Activated T-cell treated with anti-CD3 and anti-CD28 coated beads, Interleukin-2, amount 50 U/mL, for 24 hours (primary cell): ENCODE measurements around the gene UMPS.
"Not testable (repeated sequence)": the region's sequence is repeated elsewhere in the genome, so short reads cannot be mapped to it uniquely, and the experiment has no call there.

ENCODE experiments used
- DNase-seq: peaks from one replicate; pipeline ENCODE4 v3.0.0-alpha.2; 2020
- H3K27ac Mint-ChIP-seq: 2 replicates; pipeline ENCODE4 v1.8.0; 2020; ENCODE audit warnings: mild to moderate bottlenecking, mixed read lengths
- H3K27me3 Mint-ChIP-seq: 2 replicates; pipeline ENCODE4 v1.8.0; 2020; ENCODE audit warnings: mixed read lengths
- H3K36me3 Mint-ChIP-seq: 2 replicates; pipeline ENCODE4 v1.8.0; 2020; ENCODE audit warnings: low read depth, mixed read lengths
- H3K4me1 Mint-ChIP-seq: 2 replicates; pipeline ENCODE4 v1.8.0; 2020; ENCODE audit warnings: low read depth, mixed read lengths
- H3K4me3 Mint-ChIP-seq: 2 replicates; pipeline ENCODE4 v1.8.0; 2020; ENCODE audit warnings: mild to moderate bottlenecking, moderate library complexity, mixed read lengths
- H3K9me3 Mint-ChIP-seq: 2 replicates; pipeline ENCODE4 v1.8.0; 2020; ENCODE audit warnings: mixed read lengths

UMPS gene

GRCh38 chr3:124774841-124775402, 44.7 kb downstream of the UMPS start:
- no peak for DNase-seq
- Mint-ChIP-seq H3K4me1 (no peaks in the 10 kb centered on the region), H3K36me3 (no peaks in the 10 kb centered on the region), H3K9me3 (no peaks in the 10 kb centered on the region), H3K4me3 (no peak overlapping the region), H3K27me3 (peaks cover 34% of the 10 kb centered on the region), H3K27ac (no peak overlapping the region)

GRCh38 chr3:124775877-124776276, 45.6 kb downstream of the UMPS start:
- peaks cover 3% of the 10 kb centered on the region for H3K4me1 Mint-ChIP-seq
- H3K9me3 Mint-ChIP-seq, result no peaks in the 10 kb centered on the region
- no peaks in the 10 kb centered on the region for H3K36me3 Mint-ChIP-seq
- no peak overlapping the region for H3K4me3 Mint-ChIP-seq
- H3K27ac Mint-ChIP-seq, result no peak overlapping the region
- peaks cover 27% of the 10 kb centered on the region for H3K27me3 Mint-ChIP-seq
- no peak for DNase-seq

GRCh38 chr3:124776856-124777255, 46.6 kb downstream of the UMPS start:
- Mint-ChIP-seq H3K9me3 (no peaks in the 10 kb centered on the region), H3K36me3 (no peaks in the 10 kb centered on the region), H3K4me1 (peaks cover 6% of the 10 kb centered on the region), H3K27ac (no peak overlapping the region), H3K4me3 (no peak overlapping the region), H3K27me3 (peaks cover 20% of the 10 kb centered on the region)
- no peak for DNase-seq

- H3K27ac Mint-ChIP-seq, result no peak overlapping the region
- peaks cover 12% of the 10 kb centered on the region for H3K27me3 Mint-ChIP-seq
- H3K4me1 Mint-ChIP-seq, result peaks cover 6% of the 10 kb centered on the region
- H3K36me3 Mint-ChIP-seq, result no peaks in the 10 kb centered on the region
- H3K4me3 Mint-ChIP-seq, result no peak overlapping the region
- DNase-seq, result no peak
- no peaks in the 10 kb centered on the region for H3K9me3 Mint-ChIP-seq
These were observed 47.7 kb downstream of the UMPS start for GRCh38 chr3:124777762-124778470.

GRCh38 chr3:124779116-124779515, 48.9 kb downstream of the UMPS start:
- DNase-seq, result no peak
- Mint-ChIP-seq H3K9me3 (no peaks in the 10 kb centered on the region), H3K4me3 (no peak overlapping the region), H3K4me1 (peaks cover 6% of the 10 kb centered on the region), H3K27me3 (peaks cover 1% of the 10 kb centered on the region), H3K36me3 (no peaks in the 10 kb centered on the region), H3K27ac (no peak overlapping the region)

- no peak for DNase-seq
- Mint-ChIP-seq H3K4me1 (peaks cover 6% of the 10 kb centered on the region), H3K27ac (no peak overlapping the region), H3K4me3 (no peak overlapping the region), H3K27me3 (no peaks in the 10 kb centered on the region), H3K36me3 (no peaks in the 10 kb centered on the region), H3K9me3 (no peaks in the 10 kb centered on the region)
These were observed 49.5 kb downstream of the UMPS start for GRCh38 chr3:124779751-124780191.

- Mint-ChIP-seq H3K36me3 (no peaks in the 10 kb centered on the region), H3K27ac (no peak overlapping the region), H3K27me3 (no peaks in the 10 kb centered on the region), H3K4me1 (peaks cover 6% of the 10 kb centered on the region), H3K9me3 (no peaks in the 10 kb centered on the region), H3K4me3 (no peak overlapping the region)
- no peak for DNase-seq
These were observed 50.1 kb downstream of the UMPS start for GRCh38 chr3:124780356-124780755.

GRCh38 chr3:124780761-124781475, 50.7 kb downstream of the UMPS start:
- peaks cover 6% of the 10 kb centered on the region for H3K4me1 Mint-ChIP-seq
- H3K9me3 Mint-ChIP-seq, result no peaks in the 10 kb centered on the region
- H3K27me3 Mint-ChIP-seq, result no peaks in the 10 kb centered on the region
- peak overlapping the region; percentile 38 for H3K27ac Mint-ChIP-seq
- DNase-seq, result no peak
- no peak overlapping the region for H3K4me3 Mint-ChIP-seq
- H3K36me3 Mint-ChIP-seq, result no peaks in the 10 kb centered on the region

- Mint-ChIP-seq H3K36me3 (no peaks in the 10 kb centered on the region), H3K9me3 (no peaks in the 10 kb centered on the region), H3K4me3 (no peak overlapping the region), H3K4me1 (peaks cover 7% of the 10 kb centered on the region), H3K27ac (no peak overlapping the region), H3K27me3 (no peaks in the 10 kb centered on the region)
- no peak for DNase-seq
These were observed 51.5 kb downstream of the UMPS start for GRCh38 chr3:124781476-124782376.

GRCh38 chr3:124782377-124782712, 52.1 kb downstream of the UMPS start:
- not testable (repeated sequence) for H3K27ac Mint-ChIP-seq, H3K27me3 Mint-ChIP-seq, H3K4me3 Mint-ChIP-seq, H3K36me3 Mint-ChIP-seq, DNase-seq, H3K9me3 Mint-ChIP-seq
- peaks cover 12% of the 10 kb centered on the region for H3K4me1 Mint-ChIP-seq

GRCh38 chr3:124783696-124784095, 53.4 kb downstream of the UMPS start:
- H3K9me3 Mint-ChIP-seq, result no peaks in the 10 kb centered on the region
- DNase-seq, result no peak
- no peak overlapping the region for H3K4me3 Mint-ChIP-seq
- H3K27me3 Mint-ChIP-seq, result no peaks in the 10 kb centered on the region
- H3K36me3 Mint-ChIP-seq, result no peaks in the 10 kb centered on the region
- H3K27ac Mint-ChIP-seq, result no peak overlapping the region
- peaks cover 12% of the 10 kb centered on the region for H3K4me1 Mint-ChIP-seq

GRCh38 chr3:124784686-124785382, 54.6 kb downstream of the UMPS start:
- Mint-ChIP-seq H3K4me1 (peaks cover 12% of the 10 kb centered on the region), H3K27ac (no peak overlapping the region), H3K27me3 (no peaks in the 10 kb centered on the region), H3K36me3 (no peaks in the 10 kb centered on the region), H3K9me3 (no peaks in the 10 kb centered on the region), H3K4me3 (no peak overlapping the region)
- DNase-seq, result no peak

GRCh38 chr3:124785973-124786372, 55.7 kb downstream of the UMPS start:
- Mint-ChIP-seq H3K36me3 (no peaks in the 10 kb centered on the region), H3K9me3 (no peaks in the 10 kb centered on the region), H3K4me3 (no peak overlapping the region), H3K27me3 (peaks cover under 1% of the 10 kb centered on the region), H3K4me1 (peaks cover 8% of the 10 kb centered on the region), H3K27ac (no peak overlapping the region)
- DNase-seq, result no peak
